Measurements from ENCODE around the gene SMIM34.

The SMIM34 gene

GRCh38 chr21:34372321-34372720 lies 51.4 kb downstream of the SMIM34 start:
- DNase-seq, result no peak

GRCh38 chr21:34369741-34370140 lies 54.0 kb downstream of the SMIM34 start:
- no peak for DNase-seq

All from fibroblast of skin of back (primary cell).